Measurements from ENCODE around the gene ARHGAP22. TPM values are rescaled to one million over a fixed set of nuclear protein-coding genes. Genes with fewer than 3 reads are reported as not detected.

ARHGAP22 gene
- total RNA-seq, 2 donors from 2014 or later = 1.8 to 5.7 TPM

- no peaks in the 10 kb centered on the region for H3K9me3 ChIP-seq
- H3K27me3 ChIP-seq = no peaks in the 10 kb centered on the region
- no peak for DNase-seq (ENCODE audit: low spot score)
- no peaks in the 10 kb centered on the region for H3K36me3 ChIP-seq
- peaks cover 0 to 15% of the 10 kb centered on the region in 2 donors for H3K4me1 ChIP-seq
- no peak for TF ChIP-seq CTCF (IDR thresholded peaks at IDR 0.05)
- H3K27ac ChIP-seq = no peak overlapping the region
- no peak overlapping the region for H3K4me3 ChIP-seq
Observed at GRCh38 chr10:48399056-48399541, 205.8 kb downstream of the ARHGAP22 start.

- H3K36me3 ChIP-seq = no peaks in the 10 kb centered on the region
- no peak overlapping the region for H3K27ac ChIP-seq
- H3K4me3 ChIP-seq = no peak overlapping the region
- DNase-seq (ENCODE audit: low spot score) = no peak
- peaks cover 0 to 15% of the 10 kb centered on the region in 2 donors for H3K4me1 ChIP-seq
- no peaks in the 10 kb centered on the region for H3K27me3 ChIP-seq
- H3K9me3 ChIP-seq = no peaks in the 10 kb centered on the region
- TF ChIP-seq CTCF (IDR thresholded peaks at IDR 0.05) = no peak
Observed at GRCh38 chr10:48398261-48398660, 206.6 kb downstream of the ARHGAP22 start.

Other genes starting within 250 kb of the ARHGAP22 start
- gene WDFY4, start 79.8 kb upstream of the ARHGAP22 start, total RNA-seq = 1 to 10 TPM in 1 of 2 donors, under 1 TPM in 1; 0.70 to 2.0 TPM

All from right atrium auricular region (tissue), 2 donors.